Esophagus muscularis mucosa (tissue), 4 donors: ENCODE data around the gene USP32.

ENCODE experiments used
- CTCF ChIP-seq, 3 experiments: fragments of 200-600 bp in 2 of 3; fragments of 450-650 bp in 1 of 3; sonication (generic) in 2 of 3; IDR thresholded peaks; one replicate each; pipeline ENCODE4 v1.5.1; 2017 to 2019; ENCODE audit warnings: antibody characterized with exemption in 3 of 3, mild to moderate bottlenecking in 2 of 3, moderate library complexity in 1 of 3
- EP300 ChIP-seq: sonication (generic); formaldehyde crosslinking; IDR thresholded peaks from one replicate; pipeline ENCODE4 v1.6.1; 2017; ENCODE audit warnings: antibody characterized with exemption
- POLR2A ChIP-seq: fragments of 450-650 bp; IDR thresholded peaks from one replicate; pipeline ENCODE4 v1.6.1; 2017; ENCODE audit warnings: antibody characterized with exemption, moderate library complexity, mild to moderate bottlenecking, low read depth
- POLR2AphosphoS5 ChIP-seq, 2 donors: sonication (generic); formaldehyde crosslinking; IDR thresholded peaks; one replicate each; pipeline ENCODE4 v1.6.1; 2017; ENCODE audit warnings: antibody characterized with exemption in 2 of 2

- TF ChIP-seq CTCF (IDR thresholded peaks at IDR 0.05), result no peak
- no peak for TF ChIP-seq POLR2A
- no peak for TF ChIP-seq POLR2AphosphoS5 (IDR thresholded peaks at IDR 0.05)
- TF ChIP-seq EP300, result no peak
These were observed 40.8 kb downstream of the USP32 start for GRCh38 chr17:60351012-60351695.
